HL-60 (cell line): ENCODE results near the gene LYVE1.

ENCODE experiments used
- DNase-seq, 2 experiments: peaks; one replicate each; pipeline ENCODE4 v3.0.0-alpha.2; 2010 to 2020; ENCODE audit warnings: low read depth in 1 of 2, low spot score in 1 of 2
- H3K27ac ChIP-seq: fragments of 250-450 bp; sonication (Bioruptor Pico); replicated peaks from 2 replicates; pipeline ENCODE4 v1.5.1; 2020; ENCODE audit warnings: mild to moderate bottlenecking, moderate library complexity
- H3K27me3 ChIP-seq: fragments of 250-450 bp; sonication (Bioruptor Pico); 2 replicates; pipeline ENCODE4 v1.5.1; 2021; ENCODE audit warnings: mild to moderate bottlenecking, moderate library complexity; ENCODE audit not compliant: insufficient read depth, poor library complexity, severe bottlenecking
- H3K4me3 ChIP-seq: replicated peaks from 2 replicates; pipeline ENCODE4 v1.5.1; 2011; ENCODE audit warnings: mild to moderate bottlenecking, control low read depth, low read length; ENCODE audit not compliant: insufficient read depth
- CTCF ChIP-seq: IDR thresholded peaks from one replicate; pipeline ENCODE4 v1.5.1; 2011; ENCODE audit warnings: low read length, control low read depth, inconsistent platforms; ENCODE audit not compliant: insufficient read depth
- GABPA ChIP-seq: IDR thresholded peaks from 2 replicates; pipeline ENCODE4 v1.6.1; 2012; ENCODE audit warnings: low read depth
- POLR2AphosphoS5 ChIP-seq: IDR thresholded peaks from 2 replicates; pipeline ENCODE4 v1.6.1; 2012; ENCODE audit warnings: low read depth
- REST ChIP-seq: IDR thresholded peaks from 2 replicates; pipeline ENCODE4 v1.6.1; 2012; ENCODE audit warnings: low read depth; ENCODE audit not compliant: insufficient replicate concordance
- SPI1 ChIP-seq: IDR thresholded peaks from 2 replicates; pipeline ENCODE4 v1.6.1; 2012; ENCODE audit warnings: low read depth, mild to moderate bottlenecking, borderline replicate concordance
- long read RNA-seq: library from polyadenylated mRNA; unstranded; transcript quantifications from one replicate; pipeline ENCODE4 v2.0.0, GENCODE V29; 2020

Gene LYVE1
- long read RNA-seq = 0 reads

DNA sequence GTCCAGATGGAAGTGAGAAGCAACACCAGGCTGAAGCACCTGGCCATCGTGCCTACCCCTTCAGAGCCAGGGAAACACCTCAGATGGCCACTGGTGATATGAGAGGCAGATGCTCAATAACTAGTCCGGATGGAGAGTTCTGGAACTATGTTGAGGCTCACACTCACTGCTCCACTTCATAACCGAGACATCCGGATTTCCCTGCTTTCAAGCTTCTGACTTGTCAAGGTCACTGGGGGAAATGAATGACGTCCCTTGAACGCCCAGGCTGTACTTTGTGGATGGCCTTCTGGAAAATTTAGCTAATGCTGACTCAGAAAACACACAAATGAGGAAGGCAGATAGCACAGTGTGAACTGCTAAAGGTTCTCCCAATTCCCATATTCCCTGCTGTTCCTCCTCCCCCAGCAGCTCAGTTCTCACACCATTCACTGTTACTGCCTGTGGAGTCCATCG lies at the start of gene LYVE1:
Gene LYVE1 (minus strand): TSS at position 180 of the 456 bp plus-strand sequence. CDS start 133 bp downstream, at position 47.
- Histone ChIP-seq H3K27ac (no peak within 1 kb of the TSS), H3K27me3 (no peaks in the 10 kb centered on the region), H3K4me3 (no peak within 1 kb of the TSS)
- no peak for DNase-seq
- TF ChIP-seq SPI1 (no peak), GABPA (no peak), CTCF (no peak), REST (no peak), POLR2AphosphoS5 (no peak)

DNA sequence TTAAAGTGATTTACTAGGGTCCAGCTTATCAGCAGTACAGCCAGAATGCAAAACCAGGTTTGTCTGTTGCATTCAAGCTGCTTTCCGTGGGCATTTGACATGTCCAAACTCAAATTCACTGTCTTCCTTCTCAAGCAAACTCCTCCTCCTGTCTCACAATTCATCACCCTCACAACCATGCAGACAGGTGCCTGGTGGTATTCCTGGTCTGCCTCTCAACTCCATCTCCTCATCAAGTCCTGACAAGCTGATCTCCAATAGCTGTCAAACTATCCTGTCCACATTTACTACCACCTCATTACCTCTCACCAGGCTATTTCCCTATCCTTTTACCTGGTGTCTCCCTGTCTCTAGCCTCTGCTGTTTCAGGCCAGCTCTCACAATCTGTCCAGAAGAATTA lies 49.1 kb upstream of the LYVE1 start:
- Histone ChIP-seq H3K27me3 (no peaks in the 10 kb centered on the region), H3K4me3 (no peak overlapping the region), H3K27ac (no peak overlapping the region)
- TF ChIP-seq CTCF (no peak), SPI1 (no peak)
- DNase-seq = no peak

- DNase-seq = peak in 1 of 2 experiments; percentile 29
- Histone ChIP-seq H3K4me3 (no peak overlapping the region), H3K27me3 (no peaks in the 10 kb centered on the region), H3K27ac (peak overlapping the region; percentile 99)
- TF ChIP-seq CTCF (no peak), GABPA (no peak), REST (no peak), POLR2AphosphoS5 (peak; percentile 41; the same call in 1 of the 2 replicates), SPI1 (peak; percentile 77)
These were observed 43.8 kb upstream of the LYVE1 start for GRCh38 chr11:10611979-10612862.
